Muscle layer of colon (tissue), 2 donors: ENCODE measurements around the gene UTF1.
"Not testable (repeated sequence)": the region's sequence is repeated elsewhere in the genome, so short reads cannot be mapped to it uniquely, and the experiment has no call there.

Experiments used
- H3K27ac ChIP-seq: one replicate; pipeline ENCODE4 v1.7.0; 2013; ENCODE audit warnings: low read depth, mild to moderate bottlenecking, low read length, moderate library complexity
- H3K27me3 ChIP-seq, 2 donors: one replicate each; pipeline ENCODE4 v1.7.0; 2013; ENCODE audit warnings: low read length in 2 of 2, mild to moderate bottlenecking in 2 of 2; ENCODE audit not compliant: insufficient read depth in 2 of 2, control insufficient read depth in 1 of 2
- H3K36me3 ChIP-seq: one replicate; pipeline ENCODE4 v1.7.0; 2013; ENCODE audit warnings: mild to moderate bottlenecking, low read length; ENCODE audit not compliant: insufficient read depth
- H3K4me1 ChIP-seq: one replicate; pipeline ENCODE4 v1.7.0; 2013; ENCODE audit warnings: mild to moderate bottlenecking, low read length; ENCODE audit not compliant: insufficient read depth
- H3K4me3 ChIP-seq, 2 donors: one replicate each; pipeline ENCODE4 v1.7.0; 2013; ENCODE audit warnings: low read length in 2 of 2, low read depth in 1 of 2, mild to moderate bottlenecking in 1 of 2, moderate library complexity in 1 of 2
- H3K9ac ChIP-seq: one replicate; pipeline ENCODE4 v1.7.0; 2013; ENCODE audit warnings: low read length
- H3K9me3 ChIP-seq: one replicate; pipeline ENCODE4 v1.7.0; 2013; ENCODE audit warnings: mild to moderate bottlenecking, low read length
- donor health status: abdominal sarcoma.
- donor health status: Adenocarcinoma of cecum.

Gene UTF1

GRCh38 chr10:133212853-133213494 is 17.0 kb upstream of the UTF1 start:
- Histone ChIP-seq H3K27ac (no peak overlapping the region), H3K27me3 (no peaks in the 10 kb centered on the region), H3K9ac (no peak overlapping the region), H3K36me3 (no peaks in the 10 kb centered on the region), H3K4me1 (no peaks in the 10 kb centered on the region), H3K9me3 (no peaks in the 10 kb centered on the region), H3K4me3 (no peak overlapping the region)

- H3K27me3 ChIP-seq = peaks cover 0 to 2% of the 10 kb centered on the region in 2 donors
- no peaks in the 10 kb centered on the region for H3K4me1 ChIP-seq
- H3K9ac ChIP-seq = no peak overlapping the region
- no peaks in the 10 kb centered on the region for H3K9me3 ChIP-seq
- H3K4me3 ChIP-seq = no peak overlapping the region
- H3K27ac ChIP-seq = no peak overlapping the region
- no peaks in the 10 kb centered on the region for H3K36me3 ChIP-seq
Observed at GRCh38 chr10:133213641-133214467, 16.2 kb upstream of the UTF1 start.

- Histone ChIP-seq H3K27me3 (peaks cover 0 to 11% of the 10 kb centered on the region in 2 donors), H3K9me3 (no peaks in the 10 kb centered on the region), H3K36me3 (no peaks in the 10 kb centered on the region), H3K4me1 (no peaks in the 10 kb centered on the region), H3K27ac (no peak overlapping the region), H3K9ac (no peak overlapping the region), H3K4me3 (no peak overlapping the region)
Observed at GRCh38 chr10:133214468-133215410, 15.3 kb upstream of the UTF1 start.

- H3K9ac ChIP-seq = no peak overlapping the region
- no peaks in the 10 kb centered on the region for H3K9me3 ChIP-seq
- peaks cover 0 to 14% of the 10 kb centered on the region in 2 donors for H3K27me3 ChIP-seq
- H3K27ac ChIP-seq = no peak overlapping the region
- H3K4me1 ChIP-seq = no peaks in the 10 kb centered on the region
- H3K36me3 ChIP-seq = no peaks in the 10 kb centered on the region
- no peak overlapping the region for H3K4me3 ChIP-seq
Observed at GRCh38 chr10:133215586-133215985, 14.4 kb upstream of the UTF1 start.

GRCh38 chr10:133216776-133217175 is 13.2 kb upstream of the UTF1 start:
- H3K9ac ChIP-seq = no peak overlapping the region
- no peaks in the 10 kb centered on the region for H3K4me1 ChIP-seq
- H3K9me3 ChIP-seq = no peaks in the 10 kb centered on the region
- peaks cover 0 to 23% of the 10 kb centered on the region in 2 donors for H3K27me3 ChIP-seq
- no peak overlapping the region for H3K27ac ChIP-seq
- H3K4me3 ChIP-seq = no peak overlapping the region
- no peaks in the 10 kb centered on the region for H3K36me3 ChIP-seq

- no peaks in the 10 kb centered on the region for H3K4me1 ChIP-seq
- no peak overlapping the region for H3K27ac ChIP-seq
- H3K36me3 ChIP-seq = no peaks in the 10 kb centered on the region
- H3K4me3 ChIP-seq = no peak overlapping the region
- peaks cover 0 to 23% of the 10 kb centered on the region in 2 donors for H3K27me3 ChIP-seq
- no peaks in the 10 kb centered on the region for H3K9me3 ChIP-seq
- H3K9ac ChIP-seq = no peak overlapping the region
Observed at GRCh38 chr10:133217800-133218589, 12.0 kb upstream of the UTF1 start.

- H3K9me3 ChIP-seq = no peaks in the 10 kb centered on the region
- no peaks in the 10 kb centered on the region for H3K4me1 ChIP-seq
- H3K27me3 ChIP-seq = peaks cover 0 to 23% of the 10 kb centered on the region in 2 donors
- no peak overlapping the region for H3K9ac ChIP-seq
- no peak overlapping the region for H3K4me3 ChIP-seq
- H3K36me3 ChIP-seq = no peaks in the 10 kb centered on the region
- H3K27ac ChIP-seq = no peak overlapping the region
Observed at GRCh38 chr10:133218891-133219290, 11.1 kb upstream of the UTF1 start.

GRCh38 chr10:133219782-133220181 is 10.2 kb upstream of the UTF1 start:
- Histone ChIP-seq H3K36me3 (no peaks in the 10 kb centered on the region), H3K27ac (no peak overlapping the region), H3K4me3 (no peak overlapping the region), H3K27me3 (peaks cover 0 to 23% of the 10 kb centered on the region in 2 donors), H3K9ac (no peak overlapping the region), H3K9me3 (no peaks in the 10 kb centered on the region), H3K4me1 (no peaks in the 10 kb centered on the region)

GRCh38 chr10:133221331-133221730 is 8.7 kb upstream of the UTF1 start:
- Histone ChIP-seq H3K27ac (no peak overlapping the region), H3K27me3 (peaks cover 0 to 26% of the 10 kb centered on the region in 2 donors), H3K9ac (no peak overlapping the region), H3K36me3 (no peaks in the 10 kb centered on the region), H3K4me1 (no peaks in the 10 kb centered on the region), H3K9me3 (no peaks in the 10 kb centered on the region), H3K4me3 (no peak overlapping the region)

GRCh38 chr10:133221756-133222155 is 8.3 kb upstream of the UTF1 start:
- H3K4me1 ChIP-seq, H3K4me3 ChIP-seq, H3K9ac ChIP-seq, H3K9me3 ChIP-seq, H3K36me3 ChIP-seq, H3K27ac ChIP-seq: not testable (repeated sequence)
- H3K27me3 ChIP-seq = peaks cover 0 to 28% of the 10 kb centered on the region in 2 donors
